ENCODE results near the gene TARBP1.

TARBP1 gene

DNA sequence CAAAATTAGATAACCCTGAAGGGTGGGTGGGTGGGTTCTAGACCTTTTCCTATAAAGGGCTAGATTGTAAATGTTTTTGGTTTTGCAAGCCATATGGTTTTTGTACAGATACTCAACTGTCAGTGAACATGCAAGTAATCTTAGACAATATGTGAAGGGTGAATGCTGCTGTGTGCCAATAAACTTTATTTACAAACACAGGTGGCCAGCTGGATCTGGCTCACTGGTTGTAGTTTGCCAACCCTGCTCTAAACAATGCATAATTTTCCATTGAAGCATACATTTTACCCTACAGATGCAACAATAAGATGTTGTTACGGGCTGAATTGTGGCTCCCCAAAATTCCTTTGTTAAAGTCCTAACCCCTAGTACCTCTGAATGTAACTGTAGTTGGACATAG, 18.6 kb upstream of the TARBP1 start:
- Mint-ChIP-seq H3K9me3 (peaks cover 6 to 8% of the 10 kb centered on the region in 2 donors), H3K27ac (no peak overlapping the region), H3K27me3 (no peaks in the 10 kb centered on the region), H3K4me1 (peaks cover 67% of the 10 kb centered on the region), H3K4me3 (no peak overlapping the region)
- ATAC-seq (no peak), DNase-seq (no peak)

GRCh38 chr1:234495231-234495990, 16.4 kb upstream of the TARBP1 start:
- DNase-seq = no peak
- ATAC-seq = peak; percentile 54
- H3K9me3 Mint-ChIP-seq = no peaks in the 10 kb centered on the region
- H3K27ac Mint-ChIP-seq = no peak overlapping the region
- peaks cover 59% of the 10 kb centered on the region for H3K4me1 Mint-ChIP-seq
- no peaks in the 10 kb centered on the region for H3K27me3 Mint-ChIP-seq
- H3K4me3 Mint-ChIP-seq = peak overlapping the region in 1 of 2 donors; percentile 14

DNA sequence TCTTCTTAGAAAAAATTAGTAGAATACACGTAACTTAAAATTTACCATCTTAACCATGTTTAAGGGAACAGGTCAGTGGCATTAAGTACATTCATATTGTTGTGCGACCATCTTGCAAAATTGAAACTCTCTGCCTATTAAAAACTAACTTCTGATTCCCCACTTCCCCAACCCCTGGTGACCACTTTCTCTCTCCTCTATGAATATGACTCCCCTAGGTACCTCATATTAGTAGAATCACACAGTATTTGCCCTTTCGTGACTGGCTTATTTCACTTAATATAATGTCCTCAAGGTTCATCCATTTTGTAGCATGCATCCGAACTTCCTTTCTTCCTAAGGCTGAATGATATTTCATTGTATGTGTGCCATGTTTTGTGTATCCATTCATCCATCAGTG, 15.1 kb upstream of the TARBP1 start:
- Mint-ChIP-seq H3K27me3 (no peaks in the 10 kb centered on the region), H3K27ac (no peak overlapping the region), H3K4me1 (peaks cover 55% of the 10 kb centered on the region), H3K9me3 (no peaks in the 10 kb centered on the region), H3K4me3 (no peak overlapping the region)
- ATAC-seq (peak; percentile 37), DNase-seq (no peak)

DNA sequence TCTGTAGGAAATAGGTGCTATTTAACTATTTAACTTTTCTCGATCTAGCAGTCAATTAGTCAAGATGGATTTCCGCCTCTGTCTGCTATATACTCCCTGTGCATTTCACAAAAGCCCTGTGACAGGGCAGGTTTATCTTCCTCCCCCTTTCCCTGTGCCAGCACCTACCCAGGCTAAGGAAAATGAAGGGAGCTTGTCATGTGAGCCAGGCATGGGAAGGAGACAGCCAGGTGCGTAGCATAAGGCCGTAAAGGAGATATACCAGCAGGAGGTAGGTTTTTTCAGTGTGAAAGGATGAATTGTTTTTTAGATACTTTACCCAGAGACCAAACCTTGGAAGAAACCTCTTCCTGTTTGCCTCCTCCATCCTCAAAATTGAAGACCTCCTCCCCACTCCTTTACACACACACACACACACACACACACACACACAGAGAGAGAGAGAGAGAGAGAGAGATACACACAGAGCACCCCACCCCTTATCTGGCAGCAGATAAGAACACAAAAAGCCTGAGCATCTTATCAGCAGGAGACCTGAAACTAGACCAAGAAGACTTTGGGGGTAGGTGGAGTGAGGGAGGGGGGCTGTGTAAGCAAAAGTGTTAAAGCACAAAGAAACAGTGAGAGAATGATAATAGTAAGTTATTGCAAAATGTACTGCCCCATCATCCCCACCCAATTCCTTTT, 12.0 kb upstream of the TARBP1 start:
- Mint-ChIP-seq H3K4me3 (no peak overlapping the region), H3K9me3 (no peaks in the 10 kb centered on the region), H3K4me1 (peaks cover 64% of the 10 kb centered on the region)

DNA sequence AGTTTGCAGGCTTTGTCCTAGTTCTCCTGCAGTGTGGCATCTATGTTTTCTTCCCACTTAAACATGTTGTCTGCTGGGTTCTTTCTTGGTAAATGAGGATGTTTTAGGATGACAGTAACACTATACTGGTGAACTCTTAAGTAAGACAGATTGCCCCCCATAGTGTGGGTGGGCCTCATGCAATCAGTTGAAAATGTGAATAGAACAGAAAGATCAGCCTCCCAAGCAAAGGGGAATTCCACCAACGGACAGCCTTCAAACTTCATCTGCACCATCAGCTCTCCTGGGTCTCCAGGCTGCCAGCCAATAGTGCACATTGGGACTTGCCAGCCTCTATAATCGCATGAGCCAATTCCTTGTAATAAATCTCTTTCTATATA, 10.7 kb upstream of the TARBP1 start:
- H3K27ac Mint-ChIP-seq = no peak overlapping the region
- no peak for ATAC-seq
- no peak for DNase-seq
- no peak overlapping the region for H3K4me3 Mint-ChIP-seq
- no peaks in the 10 kb centered on the region for H3K27me3 Mint-ChIP-seq
- H3K4me1 Mint-ChIP-seq = peaks cover 51% of the 10 kb centered on the region
- no peaks in the 10 kb centered on the region for H3K9me3 Mint-ChIP-seq

More for the DNA sequence above, 12.0 kb upstream of the TARBP1 start:
- DNase-seq (no peak), ATAC-seq (no peak)
- Mint-ChIP-seq H3K27ac (no peak overlapping the region), H3K27me3 (no peaks in the 10 kb centered on the region)

DNA sequence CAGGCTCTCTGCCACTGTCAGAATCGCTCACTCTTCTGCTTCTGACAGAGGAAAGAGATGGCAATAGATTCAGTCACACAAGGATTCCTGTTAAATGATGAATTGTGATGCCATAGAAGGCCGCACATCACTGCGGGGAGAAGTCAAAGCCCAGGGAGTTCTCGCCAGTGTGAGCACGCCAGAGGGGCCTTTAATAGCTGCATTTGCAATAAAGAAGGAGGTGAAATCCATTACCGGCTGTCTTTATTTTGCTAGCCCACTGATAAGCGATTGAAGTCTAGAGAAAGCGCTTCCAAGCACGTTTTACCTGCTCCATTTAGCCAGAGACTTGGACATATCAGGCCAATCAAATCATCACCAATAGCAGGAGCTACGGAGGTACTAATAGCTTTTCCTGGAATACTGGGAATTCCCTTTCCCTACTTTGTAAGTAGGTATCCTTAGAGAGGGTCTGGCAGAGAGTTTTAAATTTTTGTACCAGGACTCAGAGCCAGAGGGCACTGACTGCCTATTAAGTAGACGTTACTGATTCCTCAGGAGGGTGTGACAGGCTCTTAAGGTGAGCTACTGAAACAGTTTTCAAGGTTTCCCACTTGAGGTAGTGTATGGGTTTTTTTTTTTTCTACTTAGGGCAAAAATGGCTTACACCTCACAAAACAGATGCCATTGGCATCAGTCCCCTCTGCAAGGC, 10.2 kb upstream of the TARBP1 start:
- no peak for DNase-seq
- Mint-ChIP-seq H3K9me3 (no peaks in the 10 kb centered on the region), H3K4me1 (peaks cover 46% of the 10 kb centered on the region), H3K4me3 (no peak overlapping the region), H3K27ac (no peak overlapping the region), H3K27me3 (no peaks in the 10 kb centered on the region)
- ATAC-seq = no peak

- Mint-ChIP-seq H3K4me1 (peaks cover 44% of the 10 kb centered on the region), H3K4me3 (peak overlapping the region; percentile 47 to 54), H3K27me3 (peaks cover 4% of the 10 kb centered on the region), H3K9me3 (no peaks in the 10 kb centered on the region), H3K27ac (peak overlapping the region; percentile 10 to 60)
- DNase-seq (peak in 1 of 2 donors; percentile 49), ATAC-seq (peak; percentile 95)
Observed at GRCh38 chr1:234488054-234489006, 9.4 kb upstream of the TARBP1 start.

DNA sequence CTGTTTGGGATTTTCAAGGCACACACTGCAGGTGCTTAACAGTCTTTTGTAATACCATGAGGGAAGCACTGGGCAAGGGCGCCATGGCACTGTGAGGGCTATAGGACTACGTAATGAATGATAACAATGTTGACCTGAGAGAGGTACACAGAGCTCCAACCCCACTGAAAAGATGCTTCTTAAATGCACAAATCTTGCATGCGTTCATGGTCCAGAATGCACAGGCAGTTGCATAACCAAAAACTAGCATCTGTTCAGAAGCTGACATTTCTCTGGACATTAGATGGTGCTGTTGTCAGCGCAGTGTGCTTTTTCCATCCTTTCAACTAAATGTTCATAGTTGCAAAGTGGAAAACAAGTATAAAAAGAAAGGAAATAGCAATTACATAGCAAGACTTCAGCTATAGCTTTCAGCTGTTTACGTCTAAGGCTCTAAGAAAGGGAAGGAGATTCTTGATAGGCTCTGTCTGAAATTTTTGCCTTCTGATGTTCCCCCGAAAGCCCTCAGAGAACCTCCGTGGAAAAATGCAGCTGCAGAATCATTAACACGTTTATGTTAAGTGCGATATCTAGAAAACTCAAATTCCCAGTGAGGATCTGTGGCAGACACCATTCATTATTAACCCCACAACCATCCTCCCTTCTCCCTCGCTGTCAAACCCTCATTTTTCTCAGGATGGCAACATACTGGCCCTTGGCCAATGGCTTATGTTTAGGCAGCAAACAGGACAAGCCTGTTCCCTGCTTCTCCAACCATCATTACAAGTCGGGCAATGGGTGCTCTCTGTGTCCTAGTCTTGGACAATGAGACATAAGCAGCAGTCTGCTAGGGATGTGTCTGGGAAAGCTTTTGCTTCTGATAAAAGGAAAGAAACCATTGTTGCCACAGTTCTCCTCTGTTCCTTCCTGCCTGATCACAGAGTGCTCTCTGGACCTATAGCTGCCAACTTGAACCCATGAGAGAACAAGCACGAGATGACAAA, 8.2 kb upstream of the TARBP1 start:
- ATAC-seq (peak; percentile 62), DNase-seq (peak in 1 of 2 donors; percentile 35)
- no peaks in the 10 kb centered on the region for H3K9me3 Mint-ChIP-seq
- H3K27ac Mint-ChIP-seq = peak overlapping the region in 1 of 2 donors; percentile 26
- H3K4me3 Mint-ChIP-seq = peak overlapping the region in 1 of 2 donors; percentile 54
- peaks cover 44% of the 10 kb centered on the region for H3K4me1 Mint-ChIP-seq
- H3K27me3 Mint-ChIP-seq = peaks cover 16% of the 10 kb centered on the region

GRCh38 chr1:234484991-234485739, 6.2 kb upstream of the TARBP1 start:
- peaks cover 32% of the 10 kb centered on the region for H3K4me1 Mint-ChIP-seq
- H3K4me3 Mint-ChIP-seq = no peak overlapping the region
- H3K27me3 Mint-ChIP-seq = peaks cover 21% of the 10 kb centered on the region
- DNase-seq (no peak), ATAC-seq (no peak)
- no peak overlapping the region for H3K27ac Mint-ChIP-seq
- no peaks in the 10 kb centered on the region for H3K9me3 Mint-ChIP-seq

DNA sequence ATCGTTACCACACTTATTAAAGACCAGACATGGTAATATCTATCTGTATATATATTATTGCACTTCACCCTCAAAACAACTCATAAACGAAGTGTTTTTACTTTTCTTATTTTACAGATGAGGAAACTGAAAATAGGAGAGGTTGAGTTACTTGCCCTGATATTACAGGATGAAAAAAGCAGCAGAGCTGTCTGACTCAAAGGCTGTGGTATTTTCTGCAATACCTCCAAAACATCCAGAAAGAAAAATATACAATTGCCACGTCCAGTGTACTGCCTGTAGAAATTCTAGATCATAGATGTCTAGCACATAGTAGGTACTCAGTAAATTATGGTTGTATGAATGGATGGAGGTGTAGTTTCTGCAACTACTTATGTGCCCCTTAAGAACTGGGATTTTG, 5.2 kb upstream of the TARBP1 start:
- no peak for ATAC-seq
- H3K4me1 Mint-ChIP-seq = peaks cover 29% of the 10 kb centered on the region
- no peak overlapping the region for H3K27ac Mint-ChIP-seq
- no peaks in the 10 kb centered on the region for H3K9me3 Mint-ChIP-seq
- peaks cover 21% of the 10 kb centered on the region for H3K27me3 Mint-ChIP-seq
- H3K4me3 Mint-ChIP-seq = no peak overlapping the region
- no peak for DNase-seq

- Mint-ChIP-seq H3K27me3 (peaks cover 21% of the 10 kb centered on the region), H3K4me3 (no peak overlapping the region), H3K27ac (no peak overlapping the region), H3K4me1 (peaks cover 14% of the 10 kb centered on the region), H3K9me3 (no peaks in the 10 kb centered on the region)
- ATAC-seq (no peak), DNase-seq (no peak)
Observed at GRCh38 chr1:234481771-234482170, 2.8 kb upstream of the TARBP1 start.

- Mint-ChIP-seq H3K4me3 (no peak overlapping the region), H3K27me3 (peaks cover 21% of the 10 kb centered on the region), H3K27ac (no peak overlapping the region), H3K4me1 (peaks cover 32% of the 10 kb centered on the region), H3K9me3 (no peaks in the 10 kb centered on the region)
- no peak for DNase-seq
- ATAC-seq = no peak
Observed at GRCh38 chr1:234479866-234480265, 887 bp upstream of the TARBP1 start.

DNA sequence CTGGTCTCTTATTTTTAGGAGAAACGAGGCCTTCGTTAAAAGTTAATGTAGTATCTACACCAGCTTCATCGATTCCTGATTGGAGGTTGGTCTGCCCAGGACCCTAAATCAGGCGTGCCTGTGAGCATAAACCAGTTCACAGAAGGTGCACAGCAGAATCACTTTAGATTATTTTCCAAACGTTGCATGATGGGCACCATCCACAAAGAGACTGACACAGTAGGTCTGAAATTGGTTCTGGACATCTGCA, 256 bp upstream of the TARBP1 start:
- Mint-ChIP-seq H3K27me3 (peaks cover 21% of the 10 kb centered on the region), H3K9me3 (no peaks in the 10 kb centered on the region), H3K4me1 (peaks cover 39% of the 10 kb centered on the region), H3K4me3 (peak overlapping the region; percentile 76 to 82), H3K27ac (no peak overlapping the region)
- DNase-seq (no peak), ATAC-seq (no peak)

- peak overlapping the region; percentile 76 to 86 for H3K4me3 Mint-ChIP-seq
- DNase-seq (peak; percentile 77 to 79), ATAC-seq (peak; percentile 82)
- H3K27ac Mint-ChIP-seq = no peak overlapping the region
- no peaks in the 10 kb centered on the region for H3K9me3 Mint-ChIP-seq
- peaks cover 50% of the 10 kb centered on the region for H3K4me1 Mint-ChIP-seq
- H3K27me3 Mint-ChIP-seq = peaks cover 15% of the 10 kb centered on the region
Observed at GRCh38 chr1:234478152-234478480, 863 bp downstream of the TARBP1 start.

Measured in stimulated activated naive CD8-positive, alpha-beta T cell treated with anti-CD3 and anti-CD28 coated beads, Interleukin-15, amount 100 ng/mL, for 72 hours (primary cell).